HG03558 (cell line): ENCODE measurements around the gene MAGEA2B.
"Not testable (repeated sequence)": the region's sequence is repeated elsewhere in the genome, so short reads cannot be mapped to it uniquely, and the experiment has no call there.

Experiments
- ATAC-seq: cut with Tn5 transposase; IDR thresholded peaks from one replicate; pipeline ENCODE4 v1.9.1; 2021; ENCODE audit warnings: moderate number of reproducible peaks; ENCODE audit not compliant: unreplicated experiment; ENCODE audit errors: extremely low read depth

MAGEA2B gene

DNA sequence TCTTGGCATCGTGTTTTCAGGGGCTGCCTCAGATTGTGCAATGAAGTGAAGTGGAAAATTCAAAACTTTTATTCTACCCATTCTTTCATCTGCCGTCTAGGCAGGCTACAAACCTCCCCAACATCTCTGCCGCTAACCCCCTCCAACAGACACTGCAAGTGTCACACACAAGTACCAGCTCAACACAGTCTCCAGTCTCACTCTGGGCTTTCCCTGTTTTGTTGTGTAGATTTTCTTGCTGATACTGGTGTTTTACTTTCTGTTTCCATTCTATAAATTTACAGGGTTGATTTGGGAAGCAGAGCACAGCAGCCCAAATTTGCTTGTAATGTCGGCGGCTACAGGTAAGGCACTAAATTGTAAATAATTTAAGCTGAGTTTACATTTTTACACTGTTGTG is 40.4 kb downstream of the MAGEA2B start:
- ATAC-seq: not testable (repeated sequence)

GRCh38 chrX:152758918-152759317 is 44.5 kb downstream of the MAGEA2B start, which contains the start of gene CSAG3:
Gene CSAG3, plus strand, starts transcription at chrX:152759218.
- not testable (repeated sequence) for ATAC-seq

- ATAC-seq: not testable (repeated sequence)
Observed at GRCh38 chrX:152759544-152759943, 45.1 kb downstream of the MAGEA2B start.

- ATAC-seq: not testable (repeated sequence)
Observed at GRCh38 chrX:152761582-152761981, 47.2 kb downstream of the MAGEA2B start.

GRCh38 chrX:152766562-152766961 is 52.1 kb downstream of the MAGEA2B start:
- not testable (repeated sequence) for ATAC-seq
